22Rv1 (cell line): Measurements from ENCODE around the gene HNRNPA2B1.

Source experiments
- H3K27ac ChIP-seq: fragments of 450-650 bp; 2 replicates; pipeline ENCODE4 v1.5.1; 2017
- CTCF ChIP-seq: fragments of 450-650 bp; IDR thresholded peaks from 2 replicates; pipeline ENCODE4 v1.5.1; 2017; ENCODE audit warnings: mild to moderate bottlenecking
- ZFX ChIP-seq: fragments of 450-650 bp; IDR thresholded peaks from 2 replicates; pipeline ENCODE4 v1.6.1; 2017; ENCODE audit warnings: antibody characterized with exemption, borderline replicate concordance

The HNRNPA2B1 gene

DNA sequence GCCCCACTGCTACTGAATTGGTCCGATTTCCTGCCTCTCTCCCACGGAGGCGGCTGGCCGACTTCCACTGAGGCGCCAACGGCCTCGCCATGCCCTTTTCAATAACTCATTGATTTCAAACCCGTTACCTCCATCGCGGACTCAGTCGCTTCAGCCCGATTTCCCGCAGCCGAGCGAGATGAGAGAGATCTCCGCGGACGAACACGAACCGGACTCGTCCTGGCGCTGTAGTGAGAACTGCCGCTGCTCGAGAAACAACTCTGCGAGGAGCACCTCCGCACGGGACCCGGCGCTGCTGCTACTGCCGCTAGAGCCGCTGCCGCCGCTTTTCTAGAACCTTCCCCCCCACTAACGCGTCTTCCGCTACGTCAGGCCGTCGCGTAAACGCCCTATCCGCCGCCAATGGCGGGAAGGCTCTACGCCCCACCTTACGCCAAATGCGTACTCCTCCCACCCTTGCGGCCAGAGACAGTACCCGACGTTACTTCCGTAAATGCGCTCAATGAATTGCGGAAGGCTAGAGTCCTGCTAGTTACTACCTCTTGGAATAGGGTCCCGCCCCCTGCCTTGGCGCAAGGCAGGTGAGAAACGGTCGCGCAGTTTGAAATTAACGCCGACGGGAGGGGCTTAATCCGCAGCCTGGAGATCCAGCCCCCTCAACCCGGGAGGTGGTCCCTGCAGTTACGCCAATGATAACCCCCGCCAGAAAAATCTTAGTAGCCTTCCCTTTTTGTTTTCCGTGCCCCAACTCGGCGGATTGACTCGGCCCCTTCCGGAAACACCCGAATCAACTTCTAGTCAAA is at the start of gene HNRNPA2B1:
Gene HNRNPA2B1 (minus strand): TSS at position 303 of the 803 bp plus-strand sequence. CDS start 169 bp downstream, at position 134.
- H3K27ac ChIP-seq: peak within 1 kb of the TSS; percentile 99
- TF ChIP-seq CTCF: no peak
- TF ChIP-seq ZFX: no peak

DNA sequence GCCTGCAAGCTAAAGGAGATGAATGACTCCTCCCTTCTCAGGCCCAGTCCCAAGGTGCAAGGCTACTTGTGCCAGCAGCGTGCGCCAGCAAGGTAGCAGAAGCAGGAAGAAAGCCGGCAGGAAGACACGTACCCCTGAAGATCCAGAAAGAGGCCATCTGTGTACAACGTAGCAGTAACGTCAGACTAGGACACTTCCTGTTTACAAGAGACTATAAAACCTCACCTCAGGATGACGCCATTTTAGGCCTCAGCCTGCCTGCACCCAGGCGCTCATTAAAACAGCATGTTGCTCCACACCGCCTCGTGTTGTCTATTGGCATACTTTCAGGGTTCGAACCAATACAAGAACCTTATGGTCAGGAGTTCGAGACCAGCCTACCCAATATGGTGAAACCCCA is 49.7 kb upstream of the HNRNPA2B1 start:
- TF ChIP-seq ZFX: no peak
- no peak for TF ChIP-seq CTCF
- no peak overlapping the region for H3K27ac ChIP-seq

- no peak for TF ChIP-seq CTCF
- no peak for TF ChIP-seq ZFX
- no peak overlapping the region for H3K27ac ChIP-seq
Observed at GRCh38 chr7:26245150-26245549, 44.6 kb upstream of the HNRNPA2B1 start.

GRCh38 chr7:26238032-26238431 is 37.5 kb upstream of the HNRNPA2B1 start:
- TF ChIP-seq CTCF (no peak), ZFX (no peak)

DNA sequence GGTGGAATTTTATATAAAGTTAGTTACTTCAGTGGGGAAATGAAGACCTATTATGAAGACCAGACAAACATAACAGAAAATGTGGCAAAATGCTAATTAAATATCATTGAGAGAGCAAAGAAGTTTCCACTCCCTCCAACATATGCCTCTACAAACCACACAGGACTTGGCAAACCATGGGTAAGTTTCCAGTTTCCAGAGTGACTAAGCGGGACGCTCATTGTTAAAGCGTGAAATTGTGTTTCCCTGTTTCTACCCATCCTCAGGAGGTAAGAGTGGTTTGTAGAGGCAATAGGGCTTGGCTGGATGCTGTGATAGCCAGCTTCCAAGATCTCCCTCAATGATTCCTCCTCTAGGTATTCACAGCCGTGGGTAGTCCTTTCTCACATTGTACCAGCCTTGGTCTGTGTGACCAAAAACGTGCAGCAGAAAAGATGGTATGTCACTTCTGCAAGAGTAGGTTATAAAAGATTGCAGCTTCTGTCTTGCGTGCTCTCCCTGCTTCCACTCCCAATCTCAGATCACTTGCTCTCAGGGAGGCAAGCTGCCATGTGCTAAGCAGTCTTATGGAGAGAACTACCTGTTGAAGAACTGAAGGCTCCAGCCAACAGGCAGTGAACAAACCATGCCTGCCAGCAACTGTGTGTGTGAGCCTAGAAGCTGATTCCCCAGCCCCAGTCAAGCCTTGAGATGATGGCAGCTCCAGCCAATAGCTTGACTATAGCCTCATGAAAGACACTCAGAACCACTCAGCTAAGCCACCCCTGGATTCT is 36.7 kb upstream of the HNRNPA2B1 start:
- no peak for TF ChIP-seq ZFX
- no peak for TF ChIP-seq CTCF
- H3K27ac ChIP-seq: no peak overlapping the region

More at GRCh38 chr7:26238032-26238431, 37.5 kb upstream of the HNRNPA2B1 start:
- no peak overlapping the region for H3K27ac ChIP-seq

- no peak overlapping the region for H3K27ac ChIP-seq
- TF ChIP-seq CTCF: peak; percentile 4; the same call in 1 of the 2 replicates
- no peak for TF ChIP-seq ZFX
Observed at GRCh38 chr7:26233902-26234511, 33.5 kb upstream of the HNRNPA2B1 start.
